AG10803 (cell line): ENCODE measurements around the gene MRPS25.

Experiments
- DNase-seq: peaks from one replicate; pipeline ENCODE4 v3.0.0; 2010; ENCODE audit warnings: low read depth
- H3K4me3 ChIP-seq: 2 replicates; pipeline ENCODE4 v1.5.1; 2011; ENCODE audit warnings: mild to moderate bottlenecking, low read length, control low read depth
- CTCF ChIP-seq: conservative IDR thresholded peaks from 2 replicates; pipeline ENCODE4 v1.5.1; 2011; ENCODE audit warnings: mild to moderate bottlenecking, low read length, control low read depth, inconsistent platforms

Gene MRPS25

GRCh38 chr3:15033103-15033502 lies 32.0 kb downstream of the MRPS25 start:
- no peak for DNase-seq
- TF ChIP-seq CTCF: no peak
- H3K4me3 ChIP-seq: no peak overlapping the region

GRCh38 chr3:15032650-15033049 lies 32.5 kb downstream of the MRPS25 start:
- no peak overlapping the region for H3K4me3 ChIP-seq
- TF ChIP-seq CTCF: no peak
- no peak for DNase-seq

GRCh38 chr3:15029625-15030024 lies 35.5 kb downstream of the MRPS25 start:
- H3K4me3 ChIP-seq: no peak overlapping the region
- TF ChIP-seq CTCF: no peak
- DNase-seq: no peak

GRCh38 chr3:15023719-15024118 lies 41.4 kb downstream of the MRPS25 start:
- no peak for TF ChIP-seq CTCF
- DNase-seq: no peak
- H3K4me3 ChIP-seq: no peak overlapping the region

GRCh38 chr3:15023249-15023648 lies 41.9 kb downstream of the MRPS25 start:
- H3K4me3 ChIP-seq: no peak overlapping the region
- TF ChIP-seq CTCF: no peak
- no peak for DNase-seq

- DNase-seq: no peak
- no peak overlapping the region for H3K4me3 ChIP-seq
- no peak for TF ChIP-seq CTCF
These were observed 47.9 kb downstream of the MRPS25 start for GRCh38 chr3:15017191-15017590.

GRCh38 chr3:15015456-15015855 lies 49.7 kb downstream of the MRPS25 start:
- DNase-seq: no peak
- H3K4me3 ChIP-seq: no peak overlapping the region
- TF ChIP-seq CTCF: no peak
